ENCODE data around the gene KLHDC7B. TPM values are rescaled to one million over a fixed set of nuclear protein-coding genes. Genes with fewer than 3 reads are reported as not detected.

The KLHDC7B gene
- total and polyA plus RNA-seq, 10 of the 15 experiments (the other 5 are each of a cell fraction or from before 2014, with no cell fraction given) = 0.05 to 2.2 (median 0.93) TPM; not detected in 2

- BruUV-seq (replicated peaks) = no TSS peak
- no peaks in the 10 kb centered on the region for H3K27me3 ChIP-seq (replicated peaks in 1 of 2; ENCODE audit: control insufficient read depth in 2 of 2, insufficient read depth in 2 of 2, low read length in 1 of 2)
- peak overlapping the region; percentile 60 for H3K9ac ChIP-seq (ENCODE audit: control insufficient read depth, insufficient read depth, low read length)
- ChIA-PET CTCF (interaction anchor here (0.8 kb wide), 1 partner anchor 30 kb away, joined by 3 read pairs; no protein-coding TSS in a partner anchor), SMC1A (ENCODE audit: uncharacterized antibody, unreplicated experiment) (no interaction called here), POLR2A (no interaction called here), RAD21 (ENCODE audit: unreplicated experiment) (no interaction called here)
- 0 out of 2 replicates have a peak overlapping the region, but pooled peaks have one; percentile 42 for H3K4me2 ChIP-seq (ENCODE audit: control insufficient read depth, insufficient read depth)
- H3K4me3 ChIP-seq = no peak overlapping the region
- TF ChIP-seq, protein P1, sequence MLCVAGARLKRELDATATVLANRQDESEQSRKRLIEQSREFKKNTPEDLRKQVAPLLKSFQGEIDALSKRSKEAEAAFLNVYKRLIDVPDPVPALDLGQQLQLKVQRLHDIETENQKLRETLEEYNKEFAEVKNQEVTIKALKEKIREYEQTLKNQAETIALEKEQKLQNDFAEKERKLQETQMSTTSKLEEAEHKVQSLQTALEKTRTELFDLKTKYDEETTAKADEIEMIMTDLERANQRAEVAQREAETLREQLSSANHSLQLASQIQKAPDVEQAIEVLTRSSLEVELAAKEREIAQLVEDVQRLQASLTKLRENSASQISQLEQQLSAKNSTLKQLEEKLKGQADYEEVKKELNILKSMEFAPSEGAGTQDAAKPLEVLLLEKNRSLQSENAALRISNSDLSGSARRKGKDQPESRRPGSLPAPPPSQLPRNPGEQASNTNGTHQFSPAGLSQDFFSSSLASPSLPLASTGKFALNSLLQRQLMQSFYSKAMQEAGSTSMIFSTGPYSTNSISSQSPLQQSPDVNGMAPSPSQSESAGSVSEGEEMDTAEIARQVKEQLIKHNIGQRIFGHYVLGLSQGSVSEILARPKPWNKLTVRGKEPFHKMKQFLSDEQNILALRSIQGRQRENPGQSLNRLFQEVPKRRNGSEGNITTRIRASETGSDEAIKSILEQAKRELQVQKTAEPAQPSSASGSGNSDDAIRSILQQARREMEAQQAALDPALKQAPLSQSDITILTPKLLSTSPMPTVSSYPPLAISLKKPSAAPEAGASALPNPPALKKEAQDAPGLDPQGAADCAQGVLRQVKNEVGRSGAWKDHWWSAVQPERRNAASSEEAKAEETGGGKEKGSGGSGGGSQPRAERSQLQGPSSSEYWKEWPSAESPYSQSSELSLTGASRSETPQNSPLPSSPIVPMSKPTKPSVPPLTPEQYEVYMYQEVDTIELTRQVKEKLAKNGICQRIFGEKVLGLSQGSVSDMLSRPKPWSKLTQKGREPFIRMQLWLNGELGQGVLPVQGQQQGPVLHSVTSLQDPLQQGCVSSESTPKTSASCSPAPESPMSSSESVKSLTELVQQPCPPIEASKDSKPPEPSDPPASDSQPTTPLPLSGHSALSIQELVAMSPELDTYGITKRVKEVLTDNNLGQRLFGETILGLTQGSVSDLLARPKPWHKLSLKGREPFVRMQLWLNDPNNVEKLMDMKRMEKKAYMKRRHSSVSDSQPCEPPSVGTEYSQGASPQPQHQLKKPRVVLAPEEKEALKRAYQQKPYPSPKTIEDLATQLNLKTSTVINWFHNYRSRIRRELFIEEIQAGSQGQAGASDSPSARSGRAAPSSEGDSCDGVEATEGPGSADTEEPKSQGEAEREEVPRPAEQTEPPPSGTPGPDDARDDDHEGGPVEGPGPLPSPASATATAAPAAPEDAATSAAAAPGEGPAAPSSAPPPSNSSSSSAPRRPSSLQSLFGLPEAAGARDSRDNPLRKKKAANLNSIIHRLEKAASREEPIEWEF (IDR thresholded peaks at IDR 0.05; ENCODE audit: insufficient replicate concordance, low read depth, low read length) = no peak
- peak; percentile 12; the same call in 1 of the 2 replicates for TF ChIP-seq POLR2A (IDR thresholded peaks at IDR 0.05; ENCODE audit: low read depth, low read length)
- no peak for DNase-seq (ENCODE audit: low read depth, low spot score)
- in situ Hi-C loops (cut with MboI) = no loop called here
- peaks cover 13% of the 10 kb centered on the region for H3K79me2 ChIP-seq (ENCODE audit: control insufficient read depth, insufficient read depth, low read length)
- no peak overlapping the region; the same call in 1 of the 2 replicates for H2AFZ ChIP-seq (ENCODE audit: control insufficient read depth, low read depth, low read length)
- H4K20me1 ChIP-seq (ENCODE audit: control insufficient read depth, insufficient read depth) = no peaks in the 10 kb centered on the region
- no peak overlapping the region; the same call in 1 of the 2 replicates for H3K27ac ChIP-seq (ENCODE audit: control insufficient read depth, insufficient read depth)
- no peaks in the 10 kb centered on the region for H3K9me3 ChIP-seq (replicated peaks; ENCODE audit: control insufficient read depth, insufficient read depth, low read length)
- intact Hi-C loops (cut with micrococcal nuclease; ENCODE audit: unreplicated experiment) = no loop called here
- ATAC-seq = no peak
- FAIRE-seq = no peak
- peaks cover 4 to 8% of the 10 kb centered on the region in 2 experiments; a peak in 3 of 4 replicates for H3K36me3 ChIP-seq (ENCODE audit: control insufficient read depth in 2 of 2, insufficient read depth in 2 of 2, low read length in 1 of 2)
- WGBS (ENCODE audit: insufficient coverage, insufficient replicate concordance, low lambda C conversion rate, missing lambda C conversion rate) = 46% methylated on average over 15 of the region's 23 CpGs
- H3K4me1 ChIP-seq (ENCODE audit: control insufficient read depth, insufficient read depth, low read length) = peaks cover 15% of the 10 kb centered on the region
Measured at GRCh38 chr22:50577697-50577986, 31.9 kb downstream of the KLHDC7B start.

Data from GM12878 (cell line).